GM12875 (cell line): Measurements from ENCODE around the gene RAB28.

Experiments
- H3K4me3 ChIP-seq: one replicate; pipeline ENCODE4 v1.5.1; 2011; ENCODE audit warnings: low read depth, low read length, control low read depth
- TF ChIP-seq, protein P1 (sequence below): IDR thresholded peaks from 2 replicates; pipeline ENCODE4 v1.5.1; 2011; ENCODE audit warnings: low read depth, mild to moderate bottlenecking, control low read depth, inconsistent platforms, low read length, moderate library complexity, borderline replicate concordance; ENCODE audit not compliant: insufficient read depth

RAB28 gene

DNA sequence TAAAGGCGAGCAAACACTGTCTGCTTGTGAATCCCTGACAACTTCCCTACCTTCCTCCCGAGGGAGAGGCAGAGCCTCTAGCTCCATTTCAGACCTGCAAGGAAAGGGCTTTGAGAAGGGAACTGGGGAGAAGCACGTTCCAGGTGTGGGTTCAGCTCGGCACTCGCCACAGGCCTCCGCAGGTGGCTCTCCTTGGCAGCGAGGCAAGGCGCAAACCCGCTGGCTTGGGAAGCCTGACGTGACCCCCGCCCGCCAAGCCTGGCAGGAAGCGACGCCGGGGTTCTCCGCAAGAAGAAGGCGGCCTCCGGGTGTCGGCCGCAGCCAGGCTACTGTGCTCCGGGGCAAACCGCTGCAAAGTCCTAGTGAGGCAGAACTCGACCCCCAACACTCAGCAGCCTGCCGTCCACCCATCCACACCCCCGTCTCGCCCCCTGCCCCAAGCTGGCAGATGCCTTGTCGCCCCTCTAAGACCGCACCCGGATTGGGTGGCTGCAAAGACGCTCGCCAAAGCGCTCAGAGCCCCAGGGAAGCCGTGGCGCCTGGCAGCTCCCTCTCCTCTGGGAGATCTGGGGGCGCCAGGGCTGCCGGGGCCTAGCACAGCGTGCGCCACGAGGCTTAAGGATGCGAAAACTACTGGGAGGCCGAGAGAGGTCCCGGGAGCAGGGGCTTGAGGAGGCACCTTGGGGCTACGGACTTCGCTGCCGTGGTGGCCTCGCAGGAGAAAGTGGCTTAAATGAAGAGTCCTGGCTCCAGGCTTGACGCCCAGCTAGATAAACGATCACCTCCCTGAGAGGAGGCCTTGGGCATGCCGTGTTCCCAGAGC lies 38.4 kb upstream of the RAB28 start:
- H3K4me3 ChIP-seq: no peak overlapping the region

DNA sequence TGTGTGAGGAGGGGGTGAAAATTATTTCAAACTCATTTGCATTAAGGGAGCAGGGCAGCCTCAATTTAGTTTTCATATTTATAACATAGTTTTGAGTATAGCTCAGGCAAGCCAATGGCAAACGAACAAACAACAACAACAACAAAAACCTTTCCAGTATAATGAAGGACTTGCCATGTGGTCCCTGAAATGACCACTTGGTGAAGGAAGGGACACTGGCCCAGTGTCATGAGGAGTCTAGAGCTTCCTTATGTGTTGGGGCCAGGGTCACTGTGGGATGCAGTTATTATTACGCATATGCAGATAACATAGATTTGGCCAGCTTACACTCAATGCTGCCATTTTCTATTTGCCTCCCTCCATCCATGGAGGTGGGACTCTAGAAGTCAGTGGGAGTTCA lies 36.9 kb upstream of the RAB28 start:
- TF ChIP-seq, protein P1, sequence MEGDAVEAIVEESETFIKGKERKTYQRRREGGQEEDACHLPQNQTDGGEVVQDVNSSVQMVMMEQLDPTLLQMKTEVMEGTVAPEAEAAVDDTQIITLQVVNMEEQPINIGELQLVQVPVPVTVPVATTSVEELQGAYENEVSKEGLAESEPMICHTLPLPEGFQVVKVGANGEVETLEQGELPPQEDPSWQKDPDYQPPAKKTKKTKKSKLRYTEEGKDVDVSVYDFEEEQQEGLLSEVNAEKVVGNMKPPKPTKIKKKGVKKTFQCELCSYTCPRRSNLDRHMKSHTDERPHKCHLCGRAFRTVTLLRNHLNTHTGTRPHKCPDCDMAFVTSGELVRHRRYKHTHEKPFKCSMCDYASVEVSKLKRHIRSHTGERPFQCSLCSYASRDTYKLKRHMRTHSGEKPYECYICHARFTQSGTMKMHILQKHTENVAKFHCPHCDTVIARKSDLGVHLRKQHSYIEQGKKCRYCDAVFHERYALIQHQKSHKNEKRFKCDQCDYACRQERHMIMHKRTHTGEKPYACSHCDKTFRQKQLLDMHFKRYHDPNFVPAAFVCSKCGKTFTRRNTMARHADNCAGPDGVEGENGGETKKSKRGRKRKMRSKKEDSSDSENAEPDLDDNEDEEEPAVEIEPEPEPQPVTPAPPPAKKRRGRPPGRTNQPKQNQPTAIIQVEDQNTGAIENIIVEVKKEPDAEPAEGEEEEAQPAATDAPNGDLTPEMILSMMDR: no peak
- H3K4me3 ChIP-seq: no peak overlapping the region

More for the DNA sequence above, 38.4 kb upstream of the RAB28 start:
- TF ChIP-seq, protein P1: no peak

DNA sequence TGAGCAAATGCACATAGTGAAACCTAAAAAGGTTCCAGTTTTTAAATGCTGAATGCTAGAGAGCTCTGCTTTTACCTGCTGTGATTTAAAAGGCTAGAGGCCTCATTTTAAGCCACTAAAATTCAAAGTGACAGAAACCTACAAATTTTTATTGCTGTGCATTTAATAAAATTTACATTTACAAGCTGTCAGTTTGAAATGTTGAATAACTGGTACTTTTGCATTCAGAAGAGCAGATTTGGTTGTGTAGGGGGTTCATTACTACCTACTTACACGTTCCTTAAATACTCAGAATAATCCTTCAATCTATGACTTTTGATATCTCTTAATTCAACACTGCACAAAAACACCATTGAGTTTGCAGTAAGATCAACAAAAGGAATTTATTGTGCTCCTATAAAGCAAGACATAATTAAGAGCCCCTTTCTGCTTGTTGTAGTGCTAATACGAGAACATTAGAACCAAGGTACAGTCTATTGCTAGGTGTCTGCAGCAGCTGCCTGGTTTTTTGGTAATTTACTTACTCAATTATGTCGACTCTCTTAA lies 32.2 kb upstream of the RAB28 start:
- TF ChIP-seq, protein P1: no peak
- H3K4me3 ChIP-seq: no peak overlapping the region

DNA sequence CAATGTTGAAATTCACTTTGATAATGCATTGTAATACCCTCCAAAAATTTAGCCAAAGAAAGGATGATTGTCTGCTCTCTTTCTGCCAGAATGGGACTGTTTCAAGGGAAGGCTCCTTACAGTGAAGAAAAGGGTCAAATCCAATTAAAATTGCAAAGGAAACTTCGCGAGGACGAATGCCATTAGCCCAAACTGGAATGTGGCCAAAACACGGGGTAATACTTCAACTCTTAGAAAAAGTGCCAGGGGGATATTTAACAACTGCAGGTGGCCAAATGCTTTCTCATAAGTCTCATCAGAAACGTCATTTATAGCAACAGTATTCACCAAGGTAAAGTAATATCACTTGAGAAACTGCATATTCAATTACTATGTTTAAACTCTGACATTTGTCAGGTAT lies 31.1 kb upstream of the RAB28 start:
- TF ChIP-seq, protein P1: no peak
- H3K4me3 ChIP-seq: no peak overlapping the region

DNA sequence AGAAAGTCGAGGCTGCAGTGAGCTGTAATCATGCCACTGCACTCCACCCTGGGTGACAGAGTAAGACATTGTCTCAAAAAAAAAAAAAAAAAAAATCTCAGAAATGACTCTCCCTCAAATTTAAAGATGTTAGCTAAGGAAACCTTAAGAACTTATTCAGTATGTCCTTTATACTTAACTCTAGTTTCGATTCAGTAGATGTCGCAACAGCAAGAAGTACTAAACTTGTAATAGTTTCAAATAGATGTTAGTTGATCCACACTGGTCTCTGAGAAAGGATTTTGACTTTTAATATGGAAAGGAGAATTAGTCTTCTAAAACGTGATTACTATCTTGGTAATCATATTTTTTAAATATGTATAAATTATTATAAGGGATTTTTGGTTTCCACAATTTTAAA lies 30.6 kb upstream of the RAB28 start:
- H3K4me3 ChIP-seq: no peak overlapping the region
- TF ChIP-seq, protein P1: no peak

DNA sequence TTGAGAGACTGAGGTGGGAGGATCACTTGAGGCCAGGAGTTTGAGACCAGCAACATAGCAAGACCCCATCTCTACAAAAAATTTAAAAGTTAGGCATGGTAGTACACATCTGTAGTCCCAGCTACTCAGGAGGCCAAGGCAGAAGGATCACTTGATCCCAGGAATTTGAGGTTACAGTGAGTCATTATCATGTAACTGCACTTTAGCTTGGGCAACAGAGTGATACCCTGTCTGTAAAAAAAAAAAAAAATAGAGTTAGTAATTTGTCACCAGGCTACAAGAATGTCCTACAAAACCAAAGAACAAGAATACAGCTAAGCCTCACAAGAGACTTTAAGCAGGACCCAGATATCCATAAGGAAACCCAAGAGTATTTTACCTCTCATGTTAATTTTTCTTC lies 27.0 kb upstream of the RAB28 start:
- H3K4me3 ChIP-seq: no peak overlapping the region
- TF ChIP-seq, protein P1: no peak

DNA sequence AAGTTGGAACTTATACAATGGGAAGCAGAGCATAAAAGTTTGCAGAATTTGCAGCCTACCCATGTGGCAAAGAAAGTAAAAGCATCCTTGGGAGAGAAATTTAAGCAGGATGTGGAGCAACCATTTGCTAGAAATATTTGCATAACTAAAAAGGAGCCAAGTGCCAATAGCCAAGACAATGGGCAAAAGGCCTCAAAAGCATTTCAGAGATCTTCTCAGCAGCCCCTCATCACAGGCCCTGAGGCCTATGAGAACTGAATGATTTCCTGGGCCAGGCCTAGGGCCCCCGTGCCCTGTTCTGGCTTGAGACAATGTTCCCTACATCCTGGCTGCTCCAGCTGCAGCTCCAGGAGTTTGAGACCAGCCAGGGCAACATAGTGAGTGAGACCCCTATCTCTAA lies 25.3 kb upstream of the RAB28 start:
- TF ChIP-seq, protein P1: no peak
- H3K4me3 ChIP-seq: no peak overlapping the region
